ENCODE results near the gene MAPK13.
A peak's percentile ranks its signal among the peaks of the same experiment; 100 is the strongest.
"Not testable (repeated sequence)": the region's sequence is repeated elsewhere in the genome, so short reads cannot be mapped to it uniquely, and the experiment has no call there.

MAPK13 gene
- long read RNA-seq: 0 reads

GRCh38 chr6:36129941-36130666 is at the start of gene MAPK13:
TSS of gene MAPK13 (plus strand) at chr6:36130513. CDS start at chr6:36130583, 70 bp downstream.
- Histone ChIP-seq H3K27ac (replicated peaks) (no peak within 1 kb of the TSS), H3K27me3 (ENCODE audit: insufficient read depth, poor library complexity, severe bottlenecking) (peaks cover 10% of the 10 kb centered on the region), H3K4me3 (replicated peaks; ENCODE audit: insufficient read depth, low read length) (peak within 1 kb of the TSS; percentile 33)
- TF ChIP-seq POLR2AphosphoS5 (IDR thresholded peaks at IDR 0.05; ENCODE audit: low read depth) (no peak), GABPA (IDR thresholded peaks at IDR 0.05; ENCODE audit: low read depth) (no peak)
- DNase-seq (ENCODE audit: low read depth in 1 of 2, low spot score in 1 of 2): no peak

GRCh38 chr6:36082318-36082717 is 48.0 kb upstream of the MAPK13 start:
- Histone ChIP-seq H3K4me3 (replicated peaks; ENCODE audit: insufficient read depth, low read length) (no peak overlapping the region), H3K27ac (replicated peaks) (no peak overlapping the region), H3K27me3 (ENCODE audit: insufficient read depth, poor library complexity, severe bottlenecking) (no peaks in the 10 kb centered on the region)
- no peak for DNase-seq (ENCODE audit: low read depth in 1 of 2, low spot score in 1 of 2)
- TF ChIP-seq CTCF (IDR thresholded peaks at IDR 0.05; ENCODE audit: insufficient read depth, low read length) (no peak), SPI1 (IDR thresholded peaks at IDR 0.05; ENCODE audit: borderline replicate concordance, low read depth) (no peak), REST (IDR thresholded peaks at IDR 0.05; ENCODE audit: insufficient replicate concordance, low read depth) (no peak), GABPA (IDR thresholded peaks at IDR 0.05; ENCODE audit: low read depth) (no peak), POLR2AphosphoS5 (IDR thresholded peaks at IDR 0.05; ENCODE audit: low read depth) (no peak)

DNA sequence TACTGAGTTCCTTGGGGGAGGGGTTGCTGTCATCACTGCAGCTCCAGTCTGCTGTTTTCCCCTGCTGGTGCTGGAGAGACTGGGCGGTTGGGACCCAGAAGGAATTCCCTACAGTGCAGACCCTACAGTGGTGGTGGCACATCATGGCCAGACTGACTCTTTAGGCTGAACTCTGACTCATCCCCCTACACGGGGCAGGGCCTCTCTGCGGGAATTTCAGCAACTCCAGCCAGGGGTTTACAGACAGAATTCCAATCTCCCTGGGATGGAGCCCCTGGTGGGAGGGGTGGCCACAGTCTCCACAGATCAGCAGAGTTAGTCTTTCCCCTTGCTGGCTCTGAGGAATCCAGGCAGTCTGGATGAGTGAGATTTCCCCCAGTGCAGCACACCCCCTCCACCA is 46.9 kb upstream of the MAPK13 start:
- TF ChIP-seq POLR2AphosphoS5 (IDR thresholded peaks at IDR 0.05; ENCODE audit: low read depth): no peak
- no peak for TF ChIP-seq SPI1 (IDR thresholded peaks at IDR 0.05; ENCODE audit: borderline replicate concordance, low read depth)
- no peak for TF ChIP-seq CTCF (IDR thresholded peaks at IDR 0.05; ENCODE audit: insufficient read depth, low read length)
- H3K27ac ChIP-seq (replicated peaks): no peak overlapping the region
- H3K27me3 ChIP-seq (ENCODE audit: insufficient read depth, poor library complexity, severe bottlenecking): no peaks in the 10 kb centered on the region
- no peak for DNase-seq (ENCODE audit: low read depth in 1 of 2, low spot score in 1 of 2)
- no peak overlapping the region for H3K4me3 ChIP-seq (replicated peaks; ENCODE audit: insufficient read depth, low read length)

GRCh38 chr6:36088204-36088603 is 42.1 kb upstream of the MAPK13 start:
- not testable (repeated sequence) for H3K4me3 ChIP-seq (replicated peaks; ENCODE audit: insufficient read depth, low read length); DNase-seq (ENCODE audit: low read depth in 1 of 2, low spot score in 1 of 2); H3K27me3 ChIP-seq (ENCODE audit: insufficient read depth, poor library complexity, severe bottlenecking); H3K27ac ChIP-seq (replicated peaks)

DNA sequence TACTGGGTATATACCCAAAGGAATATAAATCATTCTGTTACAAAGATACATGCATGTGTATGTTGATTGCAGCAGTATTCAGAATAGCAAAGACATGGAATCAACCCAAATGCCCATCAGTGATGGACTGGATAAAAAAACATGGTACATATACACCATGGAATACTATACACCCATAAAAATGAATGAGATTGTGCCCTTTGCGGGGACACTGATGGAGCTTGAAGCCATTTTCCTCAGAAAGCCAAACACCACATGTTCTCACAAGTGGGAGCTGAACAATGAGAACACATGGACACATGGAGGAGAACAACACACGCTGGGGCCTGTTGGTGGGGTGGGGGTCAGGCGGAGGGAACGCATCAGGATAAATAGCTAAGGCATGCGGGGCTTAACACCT is 41.3 kb upstream of the MAPK13 start:
- TF ChIP-seq POLR2AphosphoS5 (IDR thresholded peaks at IDR 0.05; ENCODE audit: low read depth) (no peak), GABPA (IDR thresholded peaks at IDR 0.05; ENCODE audit: low read depth) (no peak), REST (IDR thresholded peaks at IDR 0.05; ENCODE audit: insufficient replicate concordance, low read depth) (no peak), CTCF (IDR thresholded peaks at IDR 0.05; ENCODE audit: insufficient read depth, low read length) (no peak), SPI1 (IDR thresholded peaks at IDR 0.05; ENCODE audit: borderline replicate concordance, low read depth) (no peak)
- no peak for DNase-seq (ENCODE audit: low read depth in 1 of 2, low spot score in 1 of 2)
- Histone ChIP-seq H3K27ac (replicated peaks) (no peak overlapping the region), H3K27me3 (ENCODE audit: insufficient read depth, poor library complexity, severe bottlenecking) (no peaks in the 10 kb centered on the region), H3K4me3 (replicated peaks; ENCODE audit: insufficient read depth, low read length) (no peak overlapping the region)

All from HL-60 (cell line).